H9 (cell line): ENCODE measurements around the gene THSD4. TPM values are rescaled to one million over a fixed set of nuclear protein-coding genes. Genes with fewer than 3 reads are reported as not detected.

Source experiments
- DNase-seq: peaks from one replicate; pipeline ENCODE4 v3.0.0-alpha.2; 2017
- H2AFZ ChIP-seq: one replicate; pipeline ENCODE4 v1.6.1; 2013; ENCODE audit warnings: mild to moderate bottlenecking, low read length, control low read depth, moderate library complexity
- H2AK5ac ChIP-seq: 2 replicates; pipeline ENCODE4 v1.6.1; 2013; ENCODE audit warnings: low read length, control low read depth, mixed read lengths; ENCODE audit not compliant: insufficient read length
- H2BK120ac ChIP-seq: one replicate; pipeline ENCODE4 v1.6.1; 2013; ENCODE audit warnings: low read depth, mild to moderate bottlenecking, low read length, control low read depth, inconsistent platforms; ENCODE audit not compliant: poor library complexity, severe bottlenecking
- H2BK12ac ChIP-seq: 2 replicates; pipeline ENCODE4 v1.6.1; 2013; ENCODE audit warnings: low read length, control low read depth, mixed read lengths, low read depth; ENCODE audit not compliant: insufficient read length
- H2BK15ac ChIP-seq: 2 replicates; pipeline ENCODE4 v1.6.1; 2013; ENCODE audit warnings: low read depth, low read length, control low read depth
- H2BK20ac ChIP-seq: one replicate; pipeline ENCODE4 v1.6.1; 2013; ENCODE audit warnings: low read depth, mild to moderate bottlenecking, low read length, control low read depth, inconsistent platforms; ENCODE audit not compliant: poor library complexity, severe bottlenecking
- H2BK5ac ChIP-seq: 2 replicates; pipeline ENCODE4 v1.6.1; 2013; ENCODE audit warnings: low read length, control low read depth, mixed read lengths; ENCODE audit not compliant: insufficient read length
- H3K14ac ChIP-seq: 2 replicates; pipeline ENCODE4 v1.6.1; 2013; ENCODE audit warnings: low read length, control low read depth; ENCODE audit not compliant: insufficient read depth
- H3K18ac ChIP-seq: 2 replicates; pipeline ENCODE4 v1.6.1; 2013; ENCODE audit warnings: low read depth, mild to moderate bottlenecking, mixed read lengths, low read length, control low read depth; ENCODE audit not compliant: insufficient read length
- H3K23ac ChIP-seq: 2 replicates; pipeline ENCODE4 v1.6.1; 2013; ENCODE audit warnings: low read length, control low read depth, mixed read lengths, low read depth; ENCODE audit not compliant: insufficient read length
- H3K23me2 ChIP-seq: 2 replicates; pipeline ENCODE4 v1.6.1; 2013; ENCODE audit warnings: low read depth, mild to moderate bottlenecking, mixed read lengths, low read length, control low read depth; ENCODE audit not compliant: insufficient read length, poor library complexity, severe bottlenecking
- H3K27ac ChIP-seq: 2 replicates; pipeline ENCODE4 v1.5.1; 2013; ENCODE audit warnings: low read length, control low read depth, mixed read lengths, low read depth; ENCODE audit not compliant: insufficient read length
- H3K27me3 ChIP-seq: 2 replicates; pipeline ENCODE4 v1.6.1; 2013; ENCODE audit warnings: low read length, control low read depth, inconsistent platforms; ENCODE audit not compliant: insufficient read depth
- H3K4ac ChIP-seq: 2 replicates; pipeline ENCODE4 v1.6.1; 2013; ENCODE audit warnings: low read depth, mild to moderate bottlenecking, control low read depth, inconsistent platforms, low read length, moderate library complexity
- H3K4me1 ChIP-seq: 2 replicates; pipeline ENCODE4 v1.6.1; 2013; ENCODE audit warnings: low read length, control low read depth, inconsistent platforms; ENCODE audit not compliant: insufficient read depth
- H3K4me2 ChIP-seq: 2 replicates; pipeline ENCODE4 v1.6.1; 2013; ENCODE audit warnings: low read length, control low read depth, mixed read lengths; ENCODE audit not compliant: insufficient read length, insufficient read depth
- H3K56ac ChIP-seq: 2 replicates; pipeline ENCODE4 v1.6.1; 2013; ENCODE audit warnings: low read depth, mild to moderate bottlenecking, mixed read lengths, low read length, control low read depth; ENCODE audit not compliant: insufficient read length
- H3K79me1 ChIP-seq: 2 replicates; pipeline ENCODE4 v1.6.1; 2013; ENCODE audit warnings: low read depth, mild to moderate bottlenecking, moderate library complexity, low read length, control low read depth, inconsistent platforms; ENCODE audit not compliant: insufficient read depth, poor library complexity, severe bottlenecking
- H3K79me2 ChIP-seq: 2 replicates; pipeline ENCODE4 v1.6.1; 2013; ENCODE audit warnings: low read length, control low read depth, inconsistent platforms; ENCODE audit not compliant: insufficient read depth
- H3K9ac ChIP-seq: 2 replicates; pipeline ENCODE4 v1.6.1; 2013; ENCODE audit warnings: low read length, control low read depth, mixed read lengths; ENCODE audit not compliant: insufficient read length; ENCODE audit errors: extremely low read depth
- H3K9me3 ChIP-seq: one replicate; pipeline ENCODE4 v1.6.1; 2013; ENCODE audit warnings: low read depth, low read length, inconsistent platforms; ENCODE audit not compliant: control insufficient read depth
- H3T11ph ChIP-seq: one replicate; pipeline ENCODE4 v1.6.1; 2013; ENCODE audit warnings: mild to moderate bottlenecking, low read length, control low read depth, inconsistent platforms
- H4K20me1 ChIP-seq: one replicate; pipeline ENCODE4 v1.6.1; 2013; ENCODE audit not compliant: control insufficient read depth, insufficient read length, insufficient read depth
- H4K5ac ChIP-seq: 2 replicates; pipeline ENCODE4 v1.6.1; 2013; ENCODE audit warnings: low read depth, mild to moderate bottlenecking, mixed read lengths, low read length, control low read depth; ENCODE audit not compliant: insufficient read length
- H4K8ac ChIP-seq: replicated peaks from 2 replicates; pipeline ENCODE4 v1.6.1; 2013; ENCODE audit warnings: low read length, control low read depth, mixed read lengths, low read depth; ENCODE audit not compliant: insufficient read length
- H4K91ac ChIP-seq: 2 replicates; pipeline ENCODE4 v1.6.1; 2013; ENCODE audit warnings: low read depth, mild to moderate bottlenecking, moderate library complexity, mixed read lengths, low read length, control low read depth; ENCODE audit not compliant: insufficient read length
- H3K27ac Mint-ChIP-seq, 3 experiments: 2 replicates in 2 of 3; 3 replicates in 1 of 3; pipeline ENCODE4 v1.8.0; 2020 to 2021; ENCODE audit warnings: mixed read lengths in 3 of 3, mild to moderate bottlenecking in 1 of 3, moderate library complexity in 1 of 3
- H3K27me3 Mint-ChIP-seq: 2 replicates; pipeline ENCODE4 v1.8.0; 2021; ENCODE audit warnings: low read depth, mild to moderate bottlenecking, moderate library complexity, mixed read lengths
- H3K36me3 Mint-ChIP-seq, 3 experiments: 2 replicates in 2 of 3; 3 replicates in 1 of 3; pipeline ENCODE4 v1.8.0; 2020 to 2021; ENCODE audit warnings: low read depth in 3 of 3, mixed read lengths in 3 of 3; ENCODE audit not compliant: insufficient read depth in 1 of 3
- H3K4me1 Mint-ChIP-seq, 2 experiments: 2 replicates each; pipeline ENCODE4 v1.8.0; 2020; ENCODE audit warnings: mixed read lengths in 2 of 2
- H3K4me3 Mint-ChIP-seq, 2 experiments: 2 replicates in 1 of 2; 3 replicates in 1 of 2; pipeline ENCODE4 v1.8.0; 2020 to 2021; ENCODE audit warnings: mild to moderate bottlenecking in 2 of 2, mixed read lengths in 2 of 2, moderate library complexity in 1 of 2
- H3K9me3 Mint-ChIP-seq, 2 experiments: 2 replicates in 1 of 2; 3 replicates in 1 of 2; pipeline ENCODE4 v1.8.0; 2020; ENCODE audit warnings: mild to moderate bottlenecking in 2 of 2, mixed read lengths in 2 of 2, moderate library complexity in 1 of 2
- WGBS: extraction: QIAGEN DNeasy Blood & Tissue Kit; methylation state at CpG from one replicate; pipeline ENCODE4 v1.1.7; 2013; ENCODE audit warnings: missing lambda C conversion rate, low lambda C conversion rate, mixed read lengths; ENCODE audit not compliant: insufficient read length; ENCODE audit errors: extremely low coverage; 5-methylcytosine and 5-hydroxymethylcytosine counted together
- total RNA-seq: library from RNA; stranded (reverse); gene quantifications from 2 replicates; pipeline ENCODE4 v1.2.1, GENCODE V29; 2021
- TF ChIP-seq, protein P1 (sequence below): fragments of 200-600 bp; sonication (generic); conservative IDR thresholded peaks from 3 replicates; pipeline ENCODE4 v1.8.0; 2021; ENCODE audit warnings: antibody characterized with exemption, mild to moderate bottlenecking

THSD4 gene
- total RNA-seq, 1 experiment from 2014 or later, result 5.5 TPM

DNA sequence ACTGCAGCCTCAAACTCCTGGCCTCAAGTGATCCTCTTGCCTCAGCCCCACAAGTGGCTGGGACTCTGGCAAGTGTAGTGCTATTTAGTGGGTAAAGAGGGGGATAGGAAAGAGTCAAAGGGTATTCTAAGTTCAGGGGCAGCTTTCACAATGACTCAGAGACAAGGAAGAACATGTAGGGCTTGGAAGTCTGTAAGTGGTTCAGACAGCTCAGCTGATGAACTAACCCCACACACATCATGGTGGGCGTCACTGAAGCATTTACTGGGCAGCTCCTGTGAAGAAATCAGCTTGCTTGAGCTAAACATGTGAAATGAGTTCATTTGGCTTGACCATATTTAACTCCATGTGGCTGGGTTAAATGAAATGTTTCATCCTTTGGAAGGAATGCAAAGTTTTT is 34.6 kb upstream of the THSD4 start:
- H3K9me3 ChIP-seq, result no peaks in the 10 kb centered on the region
- no peak overlapping the region for H3K4me3 Mint-ChIP-seq
- no CpG with 5 or more reads among the region's 1 CpG for WGBS

More for the DNA sequence above, 34.6 kb upstream of the THSD4 start:
- Histone ChIP-seq H2AK5ac (no peak overlapping the region), H2BK15ac (no peak overlapping the region), H4K8ac (no peak overlapping the region), H3K27ac (no peak overlapping the region), H3K23me2 (no peaks in the 10 kb centered on the region), H4K5ac (no peak overlapping the region), H3K9ac (no peak overlapping the region), H3K18ac (no peak overlapping the region), H2BK20ac (no peak overlapping the region), H2BK120ac (no peak overlapping the region), H3K56ac (no peak overlapping the region), H3K4me2 (no peak overlapping the region), H2AFZ (no peak overlapping the region), H3K79me1 (no peaks in the 10 kb centered on the region), H3K79me2 (no peaks in the 10 kb centered on the region), H3K14ac (no peak overlapping the region), H3K27me3 (peaks cover 10% of the 10 kb centered on the region; the same call in 1 of the 2 replicates), H2BK12ac (no peak overlapping the region), H3K4me1 (peaks cover 5% of the 10 kb centered on the region; the same call in 1 of the 2 replicates), H4K91ac (no peak overlapping the region), H3K4ac (no peak overlapping the region), H2BK5ac (no peak overlapping the region), H3K23ac (no peak overlapping the region), H4K20me1 (no peaks in the 10 kb centered on the region), H3T11ph (no peak overlapping the region)
- H3K9me3 Mint-ChIP-seq, result peaks cover 0 to 7% of the 10 kb centered on the region in 2 experiments; a peak in 4 of 5 replicates
- no peak for DNase-seq
- peaks cover 15 to 18% of the 10 kb centered on the region in 2 experiments for H3K4me1 Mint-ChIP-seq
- peaks cover 0 to 9% (median 2%) of the 10 kb centered on the region in 3 experiments; a peak in 5 of 7 replicates for H3K36me3 Mint-ChIP-seq
- TF ChIP-seq, protein P1, sequence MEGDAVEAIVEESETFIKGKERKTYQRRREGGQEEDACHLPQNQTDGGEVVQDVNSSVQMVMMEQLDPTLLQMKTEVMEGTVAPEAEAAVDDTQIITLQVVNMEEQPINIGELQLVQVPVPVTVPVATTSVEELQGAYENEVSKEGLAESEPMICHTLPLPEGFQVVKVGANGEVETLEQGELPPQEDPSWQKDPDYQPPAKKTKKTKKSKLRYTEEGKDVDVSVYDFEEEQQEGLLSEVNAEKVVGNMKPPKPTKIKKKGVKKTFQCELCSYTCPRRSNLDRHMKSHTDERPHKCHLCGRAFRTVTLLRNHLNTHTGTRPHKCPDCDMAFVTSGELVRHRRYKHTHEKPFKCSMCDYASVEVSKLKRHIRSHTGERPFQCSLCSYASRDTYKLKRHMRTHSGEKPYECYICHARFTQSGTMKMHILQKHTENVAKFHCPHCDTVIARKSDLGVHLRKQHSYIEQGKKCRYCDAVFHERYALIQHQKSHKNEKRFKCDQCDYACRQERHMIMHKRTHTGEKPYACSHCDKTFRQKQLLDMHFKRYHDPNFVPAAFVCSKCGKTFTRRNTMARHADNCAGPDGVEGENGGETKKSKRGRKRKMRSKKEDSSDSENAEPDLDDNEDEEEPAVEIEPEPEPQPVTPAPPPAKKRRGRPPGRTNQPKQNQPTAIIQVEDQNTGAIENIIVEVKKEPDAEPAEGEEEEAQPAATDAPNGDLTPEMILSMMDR, result no peak
- H3K27ac Mint-ChIP-seq, result no peak overlapping the region
- peaks cover 83% of the 10 kb centered on the region for H3K27me3 Mint-ChIP-seq
